ENCODE measurements around the gene TNPO3. TPM values are rescaled to one million over a fixed set of nuclear protein-coding genes. Genes with fewer than 3 reads are reported as not detected.
A peak's percentile ranks its signal among the peaks of the same experiment; 100 is the strongest.

The TNPO3 gene
- total RNA-seq, result 36.0 TPM
- long read RNA-seq, full-length matches to known transcripts, result 5 of 9 reads
- long read RNA-seq, partial matches to known transcripts, result 2 of 9 reads
- long read RNA-seq, other reads (novel, unspliced or antisense), result 2 of 9 reads

GRCh38 chr7:129054438-129055293 lies at the start of gene TNPO3:
Gene TNPO3 (minus strand): TSS chr7:129055111. CDS start chr7:129054770, 341 bp downstream.
- intact Hi-C loops (cut with DNase I), result no loop called here
- ATAC-seq, result peak; percentile 97
- DNase-seq (ENCODE audit: missing footprints), result peak; percentile 97

- ATAC-seq, result no peak
- no peak for DNase-seq (ENCODE audit: missing footprints)
- intact Hi-C loops (cut with DNase I), result no loop called here
Observed at GRCh38 chr7:129103561-129104324, 48.8 kb upstream of the TNPO3 start.

GRCh38 chr7:129101746-129102145 lies 46.8 kb upstream of the TNPO3 start:
- ATAC-seq (no peak), DNase-seq (ENCODE audit: missing footprints) (no peak)
- intact Hi-C loops (cut with DNase I), result no loop called here

- intact Hi-C loops (cut with DNase I), result no loop called here
- ATAC-seq (no peak), DNase-seq (ENCODE audit: missing footprints) (no peak)
Observed at GRCh38 chr7:129100827-129101166, 45.9 kb upstream of the TNPO3 start.

- DNase-seq (ENCODE audit: missing footprints), result no peak
- intact Hi-C loops (cut with DNase I), result no loop called here
- no peak for ATAC-seq
Observed at GRCh38 chr7:129098409-129099084, 43.6 kb upstream of the TNPO3 start.

- intact Hi-C loops (cut with DNase I), result no loop called here
- DNase-seq (ENCODE audit: missing footprints), result no peak
- ATAC-seq, result no peak
Observed at GRCh38 chr7:129095258-129095657, 40.3 kb upstream of the TNPO3 start.

GRCh38 chr7:129094501-129094900 lies 39.6 kb upstream of the TNPO3 start:
- intact Hi-C loops (cut with DNase I), result loop anchor here (5.0 kb wide), 1 partner anchor 192 kb away; no protein-coding TSS in a partner anchor
- ATAC-seq (no peak), DNase-seq (ENCODE audit: missing footprints) (no peak)

GRCh38 chr7:129093867-129094456 lies 39.1 kb upstream of the TNPO3 start:
- intact Hi-C loops (cut with DNase I), result loop anchor here (5.0 kb wide), 1 partner anchor 192 kb away; no protein-coding TSS in a partner anchor
- DNase-seq (ENCODE audit: missing footprints) (no peak), ATAC-seq (no peak)

GRCh38 chr7:129091484-129092002 lies 36.6 kb upstream of the TNPO3 start:
- ATAC-seq (peak; percentile 78), DNase-seq (ENCODE audit: missing footprints) (peak; percentile 83)
- intact Hi-C loops (cut with DNase I), result loop anchor here (5.0 kb wide), 1 partner anchor 189 kb away; no protein-coding TSS in a partner anchor

- DNase-seq (ENCODE audit: missing footprints) (no peak), ATAC-seq (no peak)
- intact Hi-C loops (cut with DNase I), result loop anchor here (5.0 kb wide), 1 partner anchor 188 kb away; no protein-coding TSS in a partner anchor
Observed at GRCh38 chr7:129090300-129090907, 35.5 kb upstream of the TNPO3 start.

GRCh38 chr7:129089521-129090212 lies 34.8 kb upstream of the TNPO3 start:
- DNase-seq (ENCODE audit: missing footprints) (no peak), ATAC-seq (no peak)
- intact Hi-C loops (cut with DNase I), result loop anchor here (5.0 kb wide), 1 partner anchor 187 kb away; no protein-coding TSS in a partner anchor

GRCh38 chr7:129084801-129085551 lies 30.1 kb upstream of the TNPO3 start:
- intact Hi-C loops (cut with DNase I), result no loop called here
- no peak for DNase-seq (ENCODE audit: missing footprints)

GRCh38 chr7:129083525-129083924 lies 28.6 kb upstream of the TNPO3 start:
- no peak for DNase-seq (ENCODE audit: missing footprints)
- intact Hi-C loops (cut with DNase I), result no loop called here
- no peak for ATAC-seq

More at GRCh38 chr7:129084801-129085551, 30.1 kb upstream of the TNPO3 start:
- ATAC-seq, result no peak

GRCh38 chr7:129078455-129078854 lies 23.5 kb upstream of the TNPO3 start:
- no peak for DNase-seq (ENCODE audit: missing footprints)
- intact Hi-C loops (cut with DNase I), result no loop called here
- ATAC-seq, result no peak

- intact Hi-C loops (cut with DNase I), result no loop called here
- no peak for ATAC-seq
Observed at GRCh38 chr7:129076886-129077285, 22.0 kb upstream of the TNPO3 start.

GRCh38 chr7:129074994-129075393 lies 20.1 kb upstream of the TNPO3 start:
- DNase-seq (ENCODE audit: missing footprints), result no peak
- intact Hi-C loops (cut with DNase I), result no loop called here
- no peak for ATAC-seq

More at GRCh38 chr7:129076886-129077285, 22.0 kb upstream of the TNPO3 start:
- DNase-seq (ENCODE audit: missing footprints), result no peak
